GM21515 (cell line): Measurements from ENCODE around the gene PLXND1.

Source experiments
- ATAC-seq: cut with Tn5 transposase; IDR thresholded peaks from one replicate; pipeline ENCODE4 v1.9.1; 2021; ENCODE audit not compliant: unreplicated experiment

PLXND1 gene

DNA sequence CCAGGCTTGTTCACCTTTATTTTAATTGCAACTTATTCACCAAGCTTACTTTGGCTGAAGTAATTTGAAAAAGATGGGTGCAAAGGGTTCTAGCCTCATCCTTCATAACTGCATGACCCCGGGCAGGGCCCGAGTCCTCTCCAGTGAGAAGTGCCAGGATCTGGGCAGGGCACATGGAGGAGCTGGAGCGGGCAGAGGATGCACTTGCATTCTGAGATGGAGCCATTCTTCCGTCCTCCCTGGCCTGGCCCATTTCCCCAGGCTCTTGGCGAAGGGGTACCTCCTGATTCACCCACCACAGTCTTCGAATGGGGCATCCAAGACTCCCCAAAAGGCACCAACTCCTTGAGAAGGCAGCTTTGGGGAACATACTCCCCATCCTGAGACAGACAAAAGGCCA, 22.5 kb upstream of the PLXND1 start:
- no peak for ATAC-seq

DNA sequence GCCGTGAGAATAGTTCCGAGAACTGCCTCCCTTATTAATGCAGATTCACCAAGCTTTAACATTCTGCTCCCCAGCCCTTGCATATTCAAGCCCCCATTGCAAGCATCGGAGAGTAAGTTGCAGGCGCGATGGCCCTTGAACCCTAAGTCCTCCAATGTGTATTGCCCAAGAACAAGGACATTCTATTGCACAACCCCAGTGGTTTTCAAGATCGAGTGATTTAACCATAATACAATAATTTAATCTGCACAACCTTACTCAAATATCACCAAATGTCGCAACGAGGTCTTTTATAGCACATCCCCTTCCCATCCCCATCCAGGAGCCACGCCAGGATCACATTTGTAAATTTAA, 21.7 kb upstream of the PLXND1 start:
- ATAC-seq: no peak

DNA sequence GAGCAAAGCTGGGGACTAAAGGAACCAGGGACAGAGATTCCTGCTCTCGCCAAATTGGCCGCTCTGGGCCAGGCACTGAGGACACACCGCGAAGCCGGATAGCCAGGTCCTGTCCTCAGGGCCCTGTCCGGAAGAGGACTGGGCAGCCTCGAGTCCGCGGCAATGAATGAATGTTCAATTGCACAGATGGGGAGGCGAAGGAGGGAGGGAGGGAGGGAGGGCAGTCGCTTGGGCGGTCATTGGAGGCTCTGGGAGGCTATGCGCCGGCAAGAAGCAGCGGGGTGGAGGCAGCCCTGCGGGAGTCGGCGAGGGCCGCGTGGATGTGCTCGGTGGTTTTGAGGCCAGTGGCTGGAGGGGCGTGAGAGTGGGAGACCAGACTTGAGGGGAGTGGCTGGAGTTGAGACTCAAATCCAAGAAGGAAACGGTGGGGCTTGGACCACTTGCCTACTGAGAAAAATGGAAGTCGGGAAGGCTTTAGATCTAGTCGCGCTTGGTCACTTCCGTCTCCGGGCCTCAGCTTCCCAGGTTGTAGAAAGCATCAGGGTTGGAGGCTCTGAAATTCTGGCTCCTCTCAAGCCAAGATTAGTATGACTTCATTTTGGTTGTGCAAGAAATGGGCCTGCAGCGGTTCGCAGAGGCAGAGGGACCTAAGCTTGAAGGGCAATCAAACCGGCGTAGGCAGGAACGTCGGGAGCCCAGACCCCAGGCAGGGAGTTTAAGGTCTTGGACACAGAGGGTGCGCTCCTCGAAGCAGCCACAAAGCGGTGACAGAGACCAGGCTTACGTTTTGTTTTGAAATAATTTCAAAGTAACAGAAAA, 21.1 kb upstream of the PLXND1 start:
- peak; percentile 52 for ATAC-seq

DNA sequence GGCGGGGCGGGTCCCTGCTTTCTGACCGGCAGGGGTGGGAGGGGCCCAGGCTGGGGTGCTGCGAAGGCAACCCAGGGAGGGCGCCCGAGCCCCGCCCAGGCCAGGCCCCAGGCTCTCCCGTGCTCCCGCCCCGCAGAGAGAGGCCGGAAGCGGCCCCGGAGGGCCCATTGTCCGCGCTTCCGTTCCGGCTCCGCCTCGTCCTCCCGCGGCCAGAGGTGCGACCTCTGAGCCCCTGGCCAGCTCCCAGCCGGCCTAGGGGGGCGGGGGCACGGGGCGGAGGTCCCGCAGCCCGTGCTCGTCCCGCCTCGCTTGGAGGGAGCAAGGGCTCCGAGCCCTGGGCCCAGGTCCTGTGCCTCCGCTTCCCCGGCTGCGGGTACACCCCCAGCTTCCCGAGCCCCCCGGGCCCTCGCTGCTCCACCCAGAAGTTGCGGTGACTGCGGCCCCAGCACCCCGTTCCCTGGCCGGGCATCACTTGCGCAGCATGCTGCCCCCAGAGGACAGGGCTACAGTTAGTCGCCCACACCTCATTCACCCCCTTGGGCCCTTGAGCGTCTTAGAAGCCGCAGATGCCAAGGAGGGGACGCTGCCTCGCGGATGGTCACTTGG, 20.4 kb upstream of the PLXND1 start:
- ATAC-seq: peak; percentile 93

DNA sequence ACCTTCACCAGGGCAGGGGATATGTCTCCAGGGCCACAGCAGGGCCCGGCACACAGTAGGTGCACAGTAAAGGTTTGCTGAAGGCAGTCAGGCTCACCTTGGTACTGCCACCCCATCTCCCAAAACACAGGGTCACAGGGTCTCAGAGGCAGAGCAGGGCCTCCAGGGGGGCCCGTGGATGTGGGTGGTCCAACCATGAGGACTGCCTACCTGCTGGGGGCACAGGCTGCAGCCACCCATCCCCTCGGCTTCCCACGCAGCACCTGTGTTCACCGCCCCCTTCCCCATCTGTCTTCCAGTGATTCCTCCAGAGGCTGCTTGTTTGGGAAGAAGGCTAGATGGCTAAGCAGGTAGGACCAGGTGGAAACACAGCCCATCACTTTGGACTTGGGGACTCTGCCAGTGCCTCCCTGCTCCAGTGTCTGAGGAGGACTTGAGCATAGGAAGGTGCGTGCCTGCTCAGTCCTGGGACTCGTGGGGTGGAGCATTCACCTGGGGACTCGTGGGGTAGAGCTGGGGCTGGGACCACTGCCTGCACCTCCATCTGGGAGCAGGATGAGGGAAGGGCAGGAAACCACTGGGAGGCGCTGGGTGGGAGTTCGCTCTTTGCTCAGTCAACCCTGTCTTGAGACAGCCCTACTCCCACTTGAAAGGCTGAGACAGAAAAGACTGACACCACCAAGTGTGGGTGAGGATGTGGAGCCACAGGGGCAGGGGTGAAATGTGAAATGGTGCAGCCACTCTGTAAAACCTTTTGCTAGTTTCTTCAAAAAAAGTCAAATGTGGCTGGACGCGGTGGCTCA, 18.8 kb upstream of the PLXND1 start:
- no peak for ATAC-seq

DNA sequence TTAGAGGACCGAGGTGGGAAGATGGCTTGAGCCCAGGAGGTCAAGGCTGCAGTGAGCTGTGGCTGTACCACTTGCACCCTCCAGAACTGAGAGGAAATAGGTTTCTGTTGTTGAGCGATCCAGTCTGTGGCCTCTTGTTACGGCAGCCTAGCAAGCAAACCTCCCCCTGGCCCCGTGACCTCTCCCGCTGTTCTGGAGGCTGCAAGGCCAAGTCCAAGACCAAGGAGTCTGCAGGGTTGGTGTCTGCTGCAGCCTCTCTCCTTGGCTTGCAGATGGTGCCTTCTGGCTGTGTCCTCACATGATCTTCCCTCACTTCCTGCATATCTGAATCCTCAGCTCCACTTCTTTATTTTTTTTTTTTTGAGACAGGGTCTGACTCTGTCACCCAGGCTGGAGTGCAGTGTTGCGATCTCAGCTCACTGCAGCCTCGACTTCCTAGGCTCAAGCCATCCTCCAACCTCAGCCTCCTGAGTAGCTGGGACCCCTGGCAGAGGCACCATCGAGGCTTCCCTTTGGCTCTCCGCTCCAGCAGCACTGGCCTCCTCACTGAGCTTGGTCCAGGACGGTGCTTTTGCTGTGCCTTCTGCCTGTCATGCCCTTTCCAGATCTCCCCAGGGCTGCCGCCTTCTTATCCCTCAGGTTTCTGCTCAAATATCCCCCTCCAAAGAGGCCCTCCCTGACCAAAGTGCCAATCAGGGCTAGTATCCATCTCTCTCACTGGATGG, 18.0 kb upstream of the PLXND1 start:
- ATAC-seq: no peak

DNA sequence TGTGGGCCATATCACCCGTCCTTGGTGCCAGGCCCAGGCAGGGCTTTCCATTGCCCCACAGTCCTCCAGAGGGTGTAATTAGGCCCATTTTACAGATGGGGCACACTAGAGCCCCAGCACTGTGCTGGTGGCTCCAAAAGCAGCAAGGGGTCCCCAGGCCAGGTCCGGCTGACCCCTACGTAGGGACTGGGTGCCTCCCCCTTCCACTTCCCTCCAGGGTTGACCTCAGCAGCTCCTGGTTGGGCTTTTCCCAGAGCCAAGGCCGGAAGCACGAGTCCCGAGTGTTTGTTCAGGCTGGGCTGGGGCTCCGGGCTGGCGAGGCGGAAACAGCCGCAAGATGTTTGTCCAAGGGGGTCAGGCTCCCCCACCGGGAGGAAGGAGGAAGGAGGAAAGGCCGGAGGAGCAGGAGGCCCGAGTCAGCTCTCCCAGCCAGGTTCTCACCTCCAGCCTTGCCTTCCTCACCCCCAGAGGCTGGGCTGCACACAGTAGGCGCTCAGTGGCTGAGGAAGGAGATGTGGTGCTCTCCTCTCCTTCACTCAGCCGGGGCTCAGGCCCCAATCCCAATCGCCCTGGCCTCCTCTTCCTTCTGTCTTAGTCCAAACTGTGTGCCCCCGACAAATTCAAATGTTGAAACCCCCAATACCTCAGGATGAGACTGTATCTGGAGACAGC, 17.1 kb upstream of the PLXND1 start:
- no peak for ATAC-seq

DNA sequence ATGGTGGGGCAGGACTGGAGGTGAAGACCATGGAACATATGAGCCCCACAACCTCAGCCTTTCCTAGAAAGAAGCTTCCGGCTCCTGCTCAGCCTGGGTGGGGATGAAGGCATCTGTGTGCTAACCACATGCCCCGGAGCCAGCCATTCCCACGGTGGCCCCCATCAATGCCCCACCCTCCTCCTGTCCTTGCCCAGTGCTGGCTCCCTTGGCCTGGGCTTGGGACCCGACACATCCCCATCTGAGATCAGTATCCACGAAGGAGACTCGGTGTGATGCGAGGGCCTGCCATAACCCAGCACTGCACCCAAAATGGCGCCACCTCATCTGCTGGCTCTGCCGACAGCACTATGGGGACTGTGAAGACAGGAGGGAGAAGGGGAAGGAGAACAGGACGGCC, 16.5 kb upstream of the PLXND1 start:
- ATAC-seq: no peak

DNA sequence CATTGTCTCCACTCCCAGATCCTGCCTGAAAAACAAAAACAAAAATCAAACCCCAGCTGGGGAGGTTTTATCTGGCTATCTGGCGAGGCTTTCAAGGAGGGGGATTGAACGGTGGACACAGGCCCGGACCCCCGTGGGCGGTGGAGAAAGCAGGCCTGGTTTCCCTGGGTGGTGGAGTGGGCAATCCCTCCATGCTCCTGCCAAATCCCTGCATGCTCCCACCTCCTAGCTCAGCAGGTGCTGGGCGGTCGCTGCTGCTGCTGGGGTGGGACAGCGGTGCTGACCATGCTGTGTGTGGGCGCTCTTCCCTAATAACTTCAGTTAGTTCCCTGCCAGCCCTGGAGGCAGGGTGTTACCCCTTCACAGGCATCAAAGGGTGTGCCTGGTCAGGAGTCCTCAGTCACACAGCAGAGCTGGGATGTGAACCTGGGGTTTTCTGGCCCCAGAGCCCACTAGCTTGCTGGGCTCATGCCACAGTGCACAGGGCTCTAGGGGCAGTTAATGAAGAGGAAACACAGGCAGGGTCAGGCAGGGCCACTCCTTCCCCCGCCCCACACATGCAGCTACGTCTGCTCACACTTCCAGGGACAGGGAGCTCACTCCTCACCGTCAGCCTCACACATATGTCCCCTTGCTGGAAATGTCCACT, 15.9 kb upstream of the PLXND1 start:
- ATAC-seq: no peak

DNA sequence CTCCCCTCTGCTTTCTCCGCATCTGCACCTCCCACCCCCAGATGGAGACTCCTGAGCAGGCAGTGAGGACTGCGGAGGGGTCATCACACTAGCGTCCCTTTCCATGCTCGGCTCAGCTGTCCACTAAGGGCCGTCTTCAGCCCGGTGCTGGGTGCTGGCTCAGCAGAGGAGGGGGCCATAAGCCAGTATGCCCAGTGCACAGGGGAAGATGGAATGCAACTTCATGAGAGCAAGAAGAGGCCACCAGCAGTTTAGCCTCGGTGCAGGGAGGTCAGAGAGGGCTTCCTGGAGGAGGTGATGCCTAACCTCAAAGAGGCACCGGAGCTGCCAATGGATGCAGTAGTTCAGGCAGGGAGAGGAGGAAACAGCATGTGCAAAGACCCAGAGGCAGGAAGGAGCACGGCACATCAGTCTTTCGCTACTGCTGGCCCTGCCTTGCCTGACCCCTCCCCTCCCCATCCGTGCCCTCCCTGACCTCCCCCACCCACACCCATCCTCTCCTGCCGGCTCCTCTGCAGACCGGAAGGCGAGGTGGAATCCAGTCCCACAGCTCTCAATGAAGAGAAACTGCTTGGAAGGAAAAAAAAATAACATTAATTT, 15.2 kb upstream of the PLXND1 start:
- no peak for ATAC-seq

DNA sequence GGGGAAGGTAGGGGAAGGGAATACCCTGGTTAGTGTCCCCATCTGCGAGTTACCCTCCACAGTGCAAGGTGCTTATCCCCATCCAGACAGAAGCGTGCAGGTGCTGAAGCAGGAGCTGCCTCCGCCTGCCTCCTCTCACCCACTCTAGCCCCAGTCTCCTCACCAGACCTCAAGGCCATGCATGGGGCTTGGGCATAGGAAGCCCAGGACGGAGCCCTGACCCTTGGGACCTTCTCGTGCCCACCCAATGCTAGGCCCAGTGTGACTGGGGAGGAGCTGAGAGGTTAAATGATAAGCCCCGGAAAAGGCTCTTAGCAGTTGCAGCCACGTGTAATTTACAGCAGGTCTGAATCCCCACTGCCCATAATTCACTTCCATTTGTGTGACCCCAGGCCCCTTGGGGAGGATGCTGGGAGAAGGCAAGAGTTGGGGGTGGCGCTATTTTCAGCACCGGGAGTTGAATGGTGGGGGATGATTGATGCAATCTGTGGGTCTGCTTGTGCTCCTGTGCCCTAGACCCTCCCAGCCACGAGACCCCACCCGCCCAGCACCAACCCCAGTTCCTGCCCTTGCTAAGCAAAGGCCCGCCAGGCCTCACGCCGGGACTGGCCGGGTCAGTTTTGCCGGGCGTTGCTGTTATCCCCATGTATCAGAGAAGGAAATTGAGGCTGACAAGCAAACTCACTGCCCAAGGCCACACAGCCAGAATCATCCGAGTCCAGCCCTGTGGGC, 14.5 kb upstream of the PLXND1 start:
- ATAC-seq: no peak

DNA sequence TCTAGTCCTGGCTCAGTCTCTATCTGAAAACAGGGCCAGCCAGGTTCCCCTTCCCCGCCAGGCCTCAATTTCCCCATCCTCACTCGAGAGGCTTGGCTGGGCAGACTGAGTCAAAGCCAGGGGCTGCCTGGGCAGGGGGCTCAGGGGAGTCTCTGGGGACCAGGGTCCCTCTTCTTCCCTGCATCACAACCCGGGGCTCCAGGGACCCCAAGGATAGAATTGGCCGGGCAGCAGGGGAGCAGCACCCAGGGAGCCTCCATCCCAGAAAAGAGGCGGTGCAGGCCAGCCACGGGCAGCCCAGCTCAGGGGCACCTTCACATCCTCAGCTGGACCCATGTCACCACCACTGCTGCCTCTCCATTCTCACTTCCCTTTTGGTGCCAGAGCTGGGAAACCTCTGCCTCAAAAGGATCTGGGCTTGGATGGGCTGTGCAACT, 13.3 kb upstream of the PLXND1 start:
- ATAC-seq: no peak

DNA sequence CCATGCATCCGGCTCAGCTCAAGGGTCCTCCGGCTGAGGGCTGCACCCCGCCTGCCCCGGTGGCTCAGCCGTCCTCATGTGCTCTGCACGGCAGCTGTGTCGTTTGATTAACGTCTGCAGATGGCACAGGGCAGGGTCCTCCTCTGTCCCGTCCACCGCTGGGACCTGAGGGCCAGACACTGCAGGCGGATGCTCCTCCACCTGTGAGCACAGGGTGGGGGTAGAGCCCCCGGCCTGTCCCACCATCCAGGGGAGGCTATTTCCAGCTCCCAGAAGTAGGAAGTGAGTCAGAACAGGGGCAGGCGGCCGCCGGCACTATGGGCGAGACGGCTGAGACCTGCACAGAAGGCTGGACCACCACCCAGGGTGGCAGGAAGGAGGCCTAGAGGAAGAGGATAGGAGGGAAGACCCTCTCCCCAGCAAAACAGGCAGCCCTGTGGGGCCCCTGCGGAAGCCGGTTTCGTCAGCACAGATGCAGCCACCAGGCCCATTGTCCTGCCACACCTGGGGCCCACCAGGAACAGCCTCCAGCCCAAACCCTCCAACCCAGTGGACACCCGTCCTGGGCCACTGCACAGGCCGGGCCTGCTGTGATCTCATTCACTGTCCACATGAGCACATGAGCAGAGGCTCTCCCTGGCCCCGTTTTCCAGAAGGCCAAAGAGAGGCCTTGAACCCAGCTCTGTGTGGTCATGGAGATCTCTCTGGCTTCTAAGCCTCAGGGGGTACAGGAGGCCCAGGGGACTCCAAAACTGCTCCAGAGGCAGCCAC, 12.6 kb upstream of the PLXND1 start:
- ATAC-seq: no peak

DNA sequence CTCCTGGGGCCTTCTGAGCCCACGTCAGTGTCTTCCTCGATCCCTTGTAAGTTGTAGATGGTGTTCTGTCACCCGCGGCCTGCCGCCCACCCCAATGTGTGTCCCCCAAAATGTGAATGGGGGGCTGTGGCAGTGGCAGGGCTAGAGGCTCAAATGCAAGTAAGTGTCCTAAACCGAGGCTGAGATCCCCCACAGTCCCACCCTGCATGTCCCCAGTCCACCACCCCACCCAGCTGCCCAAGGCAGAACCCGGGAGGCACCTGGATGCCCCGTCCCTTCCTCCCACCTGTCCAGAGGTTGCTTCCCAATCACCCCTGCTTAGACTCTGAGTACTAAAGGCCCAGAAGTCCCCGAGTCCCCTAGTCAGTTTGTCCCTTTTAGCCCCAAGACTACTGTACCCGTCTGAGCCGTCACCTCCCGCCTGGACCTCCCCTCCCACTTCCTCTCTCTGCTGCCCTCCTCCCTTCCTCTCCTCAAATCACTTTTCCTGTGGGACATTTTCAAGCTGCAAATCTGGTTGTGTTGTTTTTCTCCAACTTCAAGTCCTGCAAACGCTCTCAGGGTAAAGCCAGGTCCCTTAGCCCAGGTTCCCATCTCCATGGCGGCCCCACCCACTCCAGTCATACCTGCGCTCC, 11.8 kb upstream of the PLXND1 start:
- ATAC-seq: no peak

DNA sequence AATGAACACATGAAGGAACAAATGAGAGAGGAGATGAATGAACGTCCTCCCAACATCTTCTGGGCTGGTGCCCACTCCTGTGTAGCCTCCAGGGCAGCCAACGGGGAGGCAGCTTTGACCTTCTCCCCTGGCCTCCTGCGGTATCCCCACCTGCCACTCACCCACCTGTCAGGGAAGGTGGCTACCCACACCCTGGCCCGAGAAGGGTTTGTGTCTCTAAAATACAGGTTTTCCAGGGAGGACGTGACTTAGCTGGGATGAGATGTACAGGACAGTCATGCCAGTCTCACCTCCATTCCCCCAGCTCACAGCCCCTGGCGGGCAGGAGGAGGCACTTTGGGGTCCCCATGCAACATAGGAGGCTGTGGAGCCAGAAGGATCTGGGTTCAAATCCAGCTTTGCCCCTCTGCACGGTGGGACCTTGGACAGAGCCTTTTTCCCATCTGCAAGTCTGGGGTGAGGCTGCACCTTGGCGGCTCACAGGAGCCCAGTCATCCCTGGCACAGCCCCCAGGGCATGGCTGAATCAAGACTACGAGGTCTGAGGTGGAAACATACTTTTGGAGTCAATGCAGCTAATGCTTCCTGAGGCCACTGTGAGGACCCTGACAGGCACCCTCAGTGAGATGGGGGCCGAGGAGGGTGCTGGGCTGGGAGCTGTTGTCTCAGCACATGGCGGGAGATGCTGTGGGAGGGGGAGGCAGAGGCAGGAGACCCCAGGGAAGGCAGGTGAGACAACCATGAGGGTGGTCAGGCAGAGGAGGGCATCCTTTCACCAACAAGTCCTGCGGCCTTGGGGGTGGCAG, 11.1 kb upstream of the PLXND1 start:
- ATAC-seq: no peak

DNA sequence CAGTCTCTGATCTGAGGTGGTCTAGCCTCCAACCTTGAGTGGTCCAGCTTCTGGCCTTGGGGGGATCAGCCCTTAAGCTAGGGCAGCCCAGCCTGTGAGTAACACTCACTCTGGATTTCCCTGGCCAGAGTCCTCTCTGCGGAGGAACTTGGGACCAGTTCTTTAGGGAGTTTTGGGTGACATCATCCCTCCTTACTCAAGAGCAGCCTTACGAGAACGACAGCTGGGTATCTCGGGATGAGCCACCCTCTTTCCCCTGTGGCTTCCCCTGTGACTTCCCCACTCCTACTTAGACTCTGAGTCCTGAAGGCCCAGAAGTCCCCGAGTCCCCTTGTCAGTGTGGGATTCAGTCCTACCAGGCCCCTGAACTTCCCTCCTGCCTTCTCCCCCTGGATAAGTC, 10.2 kb upstream of the PLXND1 start:
- no peak for ATAC-seq

DNA sequence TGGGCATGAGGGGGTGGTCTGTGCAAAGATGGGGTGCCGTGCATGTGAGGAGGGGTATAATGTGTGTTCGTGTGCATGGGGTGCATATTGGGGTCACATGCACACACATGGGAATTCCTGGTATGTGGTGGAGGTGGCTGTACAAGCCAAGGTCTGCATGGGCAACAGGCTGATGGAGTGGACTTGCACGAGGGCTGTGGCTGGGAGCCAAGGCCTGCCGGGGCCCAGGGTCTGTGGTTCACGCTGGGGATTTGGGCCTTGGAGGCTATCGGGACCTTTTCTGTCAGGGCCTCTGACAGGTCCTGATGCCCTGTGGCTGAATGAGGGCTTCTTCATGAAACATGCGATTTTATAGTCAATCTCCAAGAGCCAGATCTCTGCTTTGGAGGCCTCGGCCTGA, 9.8 kb upstream of the PLXND1 start:
- no peak for ATAC-seq
